OCI-LY3 (cell line): ENCODE results near the gene CHAD.

Experiments used
- H2AFZ ChIP-seq: fragments of 200-600, 300-600 bp; shearing (Covaris generic); 2 replicates; pipeline ENCODE4 v1.6.0; 2014; ENCODE audit warnings: antibody characterized with exemption, low read depth, low read length
- H3K27ac ChIP-seq: fragments of 200-600, 300-600 bp; sonication (generic); 2 replicates; pipeline ENCODE4 v1.5.1; 2014; ENCODE audit warnings: mild to moderate bottlenecking, low read length, moderate library complexity, mixed read lengths
- H3K27me3 ChIP-seq: fragments of 200-600, 300-600 bp; sonication (generic); 2 replicates; pipeline ENCODE4 v1.6.1; 2014; ENCODE audit warnings: low read depth, low read length, mixed read lengths
- H3K36me3 ChIP-seq: fragments of 200-600, 300-600 bp; sonication (generic); replicated peaks from 2 replicates; pipeline ENCODE3; 2014; ENCODE audit warnings: low read depth, low read length, mixed read lengths
- H3K4me1 ChIP-seq: fragments of 300-600, 200-600 bp; sonication (generic); 2 replicates; pipeline ENCODE4 v1.6.1; 2014; ENCODE audit warnings: low read length, mixed read lengths
- H3K4me2 ChIP-seq: fragments of 200-600, 300-600 bp; sonication (generic); 2 replicates; pipeline ENCODE4 v1.6.1; 2014; ENCODE audit warnings: low read length, mixed read lengths
- H3K4me3 ChIP-seq: fragments of 300-600, 200-600 bp; sonication (generic); 2 replicates; pipeline ENCODE4 v1.5.1; 2014; ENCODE audit warnings: antibody characterized with exemption, mild to moderate bottlenecking, low read length, moderate library complexity
- H3K79me2 ChIP-seq: fragments of 300-600, 200-600 bp; shearing (Covaris generic); 2 replicates; pipeline ENCODE4 v1.6.1; 2014; ENCODE audit warnings: mild to moderate bottlenecking, low read length, mixed read lengths
- H3K9ac ChIP-seq: fragments of 300-600, 200-600 bp; shearing (Covaris generic); 2 replicates; pipeline ENCODE4 v1.6.0; 2014; ENCODE audit warnings: mild to moderate bottlenecking, low read length, moderate library complexity
- H3K9me3 ChIP-seq: fragments of 200-600, 300-600 bp; shearing (Covaris generic); 2 replicates; pipeline ENCODE4 v1.6.1; 2014; ENCODE audit warnings: low read length, mixed read lengths; ENCODE audit not compliant: insufficient read depth
- H4K20me1 ChIP-seq: fragments of 200-600, 300-600 bp; sonication (generic); 2 replicates; pipeline ENCODE4 v1.6.1; 2016; ENCODE audit warnings: low read length, mixed read lengths; ENCODE audit not compliant: insufficient read depth
- CTCF ChIP-seq: fragments of 200-600, 300-600 bp; sonication (generic); IDR thresholded peaks from 2 replicates; pipeline ENCODE4 v1.5.1; 2014; ENCODE audit warnings: antibody characterized with exemption, low read length, low read depth
- EZH2phosphoT487 ChIP-seq: fragments of 200-600 bp; shearing (Covaris generic); IDR thresholded peaks from 2 replicates; pipeline ENCODE4 v1.6.1; 2018; ENCODE audit warnings: antibody characterized with exemption, mixed run types, low read depth

The CHAD gene

DNA sequence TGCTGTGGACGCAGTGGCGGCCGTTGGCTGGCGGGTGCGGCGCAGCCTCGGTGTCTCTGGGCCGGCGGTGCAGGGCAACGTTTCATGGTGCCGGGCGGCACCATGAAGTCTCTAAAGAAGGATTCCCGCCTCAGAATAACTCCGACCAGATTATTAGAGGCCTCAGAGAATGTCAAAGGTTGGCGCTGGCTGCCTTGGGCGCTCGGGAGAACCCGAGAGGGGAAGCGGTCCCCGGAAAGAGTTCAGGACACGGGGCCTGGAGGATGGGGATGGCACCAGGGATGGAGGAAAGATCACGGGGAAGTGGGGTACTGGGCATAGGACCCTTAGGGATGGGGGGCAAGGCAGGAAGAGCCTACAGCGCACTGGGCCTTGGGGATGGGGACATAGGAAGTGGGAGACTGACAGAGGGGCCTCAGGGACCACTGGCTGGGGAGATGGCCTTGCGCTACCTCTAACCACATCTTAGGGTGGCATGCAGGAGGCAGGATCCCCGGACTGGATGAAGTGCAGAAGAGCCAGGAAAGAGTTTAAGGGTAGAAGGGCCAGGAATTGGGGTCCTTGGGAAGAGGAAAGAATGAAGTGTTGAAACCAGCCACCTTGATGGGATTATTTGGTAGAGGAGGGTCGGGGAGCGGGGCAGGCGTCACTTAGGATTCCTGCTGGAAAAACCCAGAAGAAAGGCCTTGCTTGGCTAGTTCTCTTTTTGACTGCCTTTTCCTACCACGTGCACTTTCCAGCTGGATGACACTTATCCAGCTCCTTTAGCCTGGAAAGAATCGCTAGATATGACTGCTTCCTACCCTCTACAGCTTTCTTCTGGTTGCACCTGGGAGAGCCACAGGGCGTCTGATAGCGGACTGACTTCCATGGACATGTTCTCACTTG lies 40.1 kb upstream of the CHAD start:
- Histone ChIP-seq H3K9ac (peak overlapping the region; percentile 91), H3K36me3 (peaks cover 3% of the 10 kb centered on the region), H4K20me1 (no peaks in the 10 kb centered on the region), H2AFZ (peak overlapping the region; percentile 96), H3K4me3 (peak overlapping the region; percentile 93), H3K79me2 (peaks cover 18% of the 10 kb centered on the region), H3K4me2 (peak overlapping the region; percentile 93), H3K4me1 (peaks cover 36% of the 10 kb centered on the region), H3K9me3 (no peaks in the 10 kb centered on the region), H3K27ac (peak overlapping the region; percentile 64), H3K27me3 (no peaks in the 10 kb centered on the region)
- TF ChIP-seq CTCF, result peak; percentile 2; the same call in 1 of the 2 replicates
- TF ChIP-seq EZH2phosphoT487, result no peak

GRCh38 chr17:50507871-50508572 lies 39.3 kb upstream of the CHAD start, which contains the start of gene MYCBPAP:
MYCBPAP (plus strand) TSS chr17:50508439; CDS start chr17:50508675, 236 bp downstream.
- Histone ChIP-seq H3K27me3 (0 out of 2 replicates have a peak, but pooled peaks cover 3% of the 10 kb centered on the region), H3K9ac (peak within 1 kb of the TSS; percentile 91), H3K4me2 (peak within 1 kb of the TSS; percentile 93), H4K20me1 (no peaks in the 10 kb centered on the region), H3K4me1 (peaks cover 36% of the 10 kb centered on the region), H3K4me3 (peak within 1 kb of the TSS; percentile 93), H3K36me3 (peaks cover 3% of the 10 kb centered on the region), H2AFZ (peak within 1 kb of the TSS; percentile 96), H3K9me3 (no peaks in the 10 kb centered on the region), H3K27ac (peak within 1 kb of the TSS; percentile 64), H3K79me2 (peaks cover 18% of the 10 kb centered on the region)
- no peak for TF ChIP-seq EZH2phosphoT487
- peak; percentile 31; the same call in 1 of the 2 replicates for TF ChIP-seq CTCF

DNA sequence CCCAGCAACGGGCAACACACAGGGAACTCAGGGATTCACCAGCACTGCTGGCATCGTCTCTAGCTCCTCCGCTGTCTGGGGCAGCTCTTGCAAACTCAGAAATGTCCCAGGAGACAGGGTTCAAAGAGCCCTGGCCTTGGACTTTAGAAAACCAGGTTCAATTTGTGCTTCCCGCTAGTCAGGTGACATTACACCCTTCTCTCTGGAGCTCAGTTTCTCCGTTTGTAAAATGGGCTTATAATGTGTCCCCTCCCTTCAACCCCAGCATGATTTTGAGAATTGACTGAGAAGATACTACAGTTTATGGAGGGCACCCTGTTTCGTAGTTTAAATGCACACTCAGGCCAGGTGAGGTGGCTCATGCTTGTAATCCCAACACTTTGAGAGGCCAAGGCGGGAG lies 37.6 kb upstream of the CHAD start:
- no peaks in the 10 kb centered on the region for H4K20me1 ChIP-seq
- H3K9ac ChIP-seq, result no peak overlapping the region
- H3K36me3 ChIP-seq, result peaks cover 3% of the 10 kb centered on the region
- H3K4me2 ChIP-seq, result no peak overlapping the region
- peaks cover 18% of the 10 kb centered on the region for H3K79me2 ChIP-seq
- peaks cover 21% of the 10 kb centered on the region for H3K4me1 ChIP-seq
- H3K4me3 ChIP-seq, result no peak overlapping the region
- no peak overlapping the region for H2AFZ ChIP-seq
- no peaks in the 10 kb centered on the region for H3K9me3 ChIP-seq
- no peak overlapping the region for H3K27ac ChIP-seq
- H3K27me3 ChIP-seq, result 0 out of 2 replicates have a peak, but pooled peaks cover 3% of the 10 kb centered on the region
- no peak for TF ChIP-seq CTCF
- TF ChIP-seq EZH2phosphoT487, result no peak
